Hepatocyte (in vitro differentiated cells): Measurements from ENCODE around the gene KCNMA1.

ENCODE experiments used
- EZH2 ChIP-seq: fragments of 200-600 bp; sonication (generic); IDR thresholded peaks from 2 replicates; pipeline ENCODE4 v1.6.1; 2016; ENCODE audit warnings: antibody characterized with exemption, mild to moderate bottlenecking, borderline replicate concordance
- EZH2phosphoT487 ChIP-seq: fragments of 200-600 bp; sonication (generic); IDR thresholded peaks from one replicate; pipeline ENCODE4 v1.6.1; 2018; ENCODE audit warnings: antibody characterized with exemption, mild to moderate bottlenecking, low read depth, moderate library complexity; ENCODE audit not compliant: unreplicated experiment, severe bottlenecking
- TF ChIP-seq, protein P1 (sequence below): fragments of 200-600 bp; sonication (generic); IDR thresholded peaks from 2 replicates; pipeline ENCODE4 v1.5.1; 2016; ENCODE audit warnings: antibody characterized with exemption, mild to moderate bottlenecking; ENCODE audit not compliant: poor library complexity

DNA sequence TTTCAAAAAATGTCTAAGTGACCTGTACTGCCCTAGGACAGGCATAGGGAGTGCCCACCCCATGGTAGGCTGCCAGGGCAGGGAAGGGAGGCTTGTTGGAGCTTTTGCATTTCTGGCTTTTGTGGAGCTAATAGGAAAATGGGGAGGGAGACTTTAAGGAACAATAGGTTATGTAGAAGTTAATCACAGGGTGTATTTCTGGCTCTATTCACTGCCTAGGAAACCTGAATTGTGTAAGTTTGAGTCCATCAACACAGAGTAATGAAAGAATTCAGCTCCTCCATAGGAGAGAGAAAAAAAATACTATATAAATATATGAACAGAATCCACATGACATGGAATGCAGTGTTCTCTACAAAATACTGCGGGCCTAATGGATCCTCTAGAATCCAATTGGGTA, 661.5 kb downstream of the KCNMA1 start:
- TF ChIP-seq, protein P1, sequence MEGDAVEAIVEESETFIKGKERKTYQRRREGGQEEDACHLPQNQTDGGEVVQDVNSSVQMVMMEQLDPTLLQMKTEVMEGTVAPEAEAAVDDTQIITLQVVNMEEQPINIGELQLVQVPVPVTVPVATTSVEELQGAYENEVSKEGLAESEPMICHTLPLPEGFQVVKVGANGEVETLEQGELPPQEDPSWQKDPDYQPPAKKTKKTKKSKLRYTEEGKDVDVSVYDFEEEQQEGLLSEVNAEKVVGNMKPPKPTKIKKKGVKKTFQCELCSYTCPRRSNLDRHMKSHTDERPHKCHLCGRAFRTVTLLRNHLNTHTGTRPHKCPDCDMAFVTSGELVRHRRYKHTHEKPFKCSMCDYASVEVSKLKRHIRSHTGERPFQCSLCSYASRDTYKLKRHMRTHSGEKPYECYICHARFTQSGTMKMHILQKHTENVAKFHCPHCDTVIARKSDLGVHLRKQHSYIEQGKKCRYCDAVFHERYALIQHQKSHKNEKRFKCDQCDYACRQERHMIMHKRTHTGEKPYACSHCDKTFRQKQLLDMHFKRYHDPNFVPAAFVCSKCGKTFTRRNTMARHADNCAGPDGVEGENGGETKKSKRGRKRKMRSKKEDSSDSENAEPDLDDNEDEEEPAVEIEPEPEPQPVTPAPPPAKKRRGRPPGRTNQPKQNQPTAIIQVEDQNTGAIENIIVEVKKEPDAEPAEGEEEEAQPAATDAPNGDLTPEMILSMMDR = no peak
- TF ChIP-seq EZH2 = no peak
- TF ChIP-seq EZH2phosphoT487 = no peak
